ENCODE results near the gene PLIN5.

GRCh38 chr19:4497770-4498389 lies 37.1 kb downstream of the PLIN5 start:
- no peak for TF ChIP-seq FOXA1 (IDR thresholded peaks at IDR 0.05)
- TF ChIP-seq CTCF (IDR thresholded peaks at IDR 0.05; ENCODE audit: low read depth, low read length, missing input control), result no peak
- no peak for TF ChIP-seq EGR1 (IDR thresholded peaks at IDR 0.05; ENCODE audit: low read depth in 2 of 2)
- TF ChIP-seq YY1 (IDR thresholded peaks at IDR 0.05), result no peak
- TF ChIP-seq REST (IDR thresholded peaks at IDR 0.05), result no peak
- no peak for TF ChIP-seq FOXA2 (IDR thresholded peaks at IDR 0.05)
- no peak for TF ChIP-seq RXRA (IDR thresholded peaks at IDR 0.05)

All from liver (tissue), 3 donors.